ENCODE results near the gene BCAP29. TPM values are rescaled to one million over a fixed set of nuclear protein-coding genes. Genes with fewer than 3 reads are reported as not detected.
"Not testable (repeated sequence)": the region's sequence is repeated elsewhere in the genome, so short reads cannot be mapped to it uniquely, and the experiment has no call there.

The BCAP29 gene
- total RNA-seq, 1 experiment from 2014 or later: 43.2 TPM

DNA sequence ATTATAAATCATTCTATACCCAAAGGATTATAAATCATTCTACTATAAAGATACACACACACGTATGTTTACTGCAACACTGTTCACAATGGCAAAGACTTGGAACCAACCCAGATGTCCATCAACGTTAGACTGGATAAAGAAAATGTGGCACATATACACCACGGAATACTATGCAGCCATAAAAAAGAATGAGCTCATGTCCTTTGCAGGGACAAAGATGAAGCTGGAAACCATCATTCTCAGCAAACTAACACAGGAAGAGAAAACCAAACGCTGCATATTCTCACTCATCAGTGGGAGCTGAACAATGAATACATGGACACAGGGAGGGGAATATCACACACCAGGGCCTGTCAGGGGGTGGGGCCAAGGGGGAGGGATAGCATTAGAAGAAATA lies 42.8 kb upstream of the BCAP29 start:
- H3K4me3 ChIP-seq (replicated peaks in 1 of 2; ENCODE audit: low read depth in 1 of 2, low read length in 2 of 2); DNase-seq (ENCODE audit: low read depth, low spot score); H3K4me1 ChIP-seq (ENCODE audit: control insufficient read depth in 1 of 2, insufficient read depth in 2 of 2, low read length in 2 of 2); H4K20me1 ChIP-seq (ENCODE audit: insufficient read depth); H3K36me3 ChIP-seq (ENCODE audit: control insufficient read depth in 1 of 2, insufficient read depth in 2 of 2, low read length in 2 of 2); RAD21 ChIA-PET (ENCODE audit: low non-redundant PET in 1 of 2, low total read pairs in 2 of 2, uncharacterized antibody in 2 of 2, unreplicated experiment in 2 of 2); H3K27ac ChIP-seq (ENCODE audit: low read depth, low read length); H3K79me2 ChIP-seq (ENCODE audit: insufficient read depth, low read length); H3K9me2 ChIP-seq (ENCODE audit: insufficient read depth); ATAC-seq; H3K9ac ChIP-seq (ENCODE audit: low read length); H2AFZ ChIP-seq (ENCODE audit: low read depth, low read length, poor library complexity, severe bottlenecking); POLR2A ChIA-PET; H3K27me3 ChIP-seq (ENCODE audit: insufficient read depth, low read length); CTCF ChIA-PET; BruUV-seq (replicated peaks); intact Hi-C loops (cut with micrococcal nuclease); H3K4me2 ChIP-seq (ENCODE audit: low read length); H3K9me3 ChIP-seq (ENCODE audit: control insufficient read depth in 1 of 2, insufficient read depth in 1 of 2, low read depth in 1 of 2, low read length in 2 of 2): not testable (repeated sequence)

DNA sequence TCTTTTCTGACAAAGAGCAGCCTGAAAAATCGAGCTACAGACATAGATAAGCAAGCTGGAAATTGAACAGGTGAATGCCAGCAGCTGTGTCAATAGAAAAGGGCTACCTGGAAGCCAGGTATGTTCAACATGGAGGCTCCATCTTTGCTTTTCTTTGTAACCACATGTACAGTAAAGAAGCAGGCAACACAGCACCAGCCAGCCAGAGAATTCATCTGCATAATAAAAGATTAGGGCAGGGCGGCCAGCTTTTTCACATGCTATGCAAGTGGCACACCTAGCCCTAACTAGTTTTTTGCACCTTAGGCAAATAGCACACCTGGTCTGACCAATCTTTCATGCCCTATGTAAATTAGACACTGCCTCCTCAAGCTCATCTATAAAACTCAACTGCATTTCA lies 42.0 kb upstream of the BCAP29 start:
- no peak overlapping the region for H2AFZ ChIP-seq (ENCODE audit: low read depth, low read length, poor library complexity, severe bottlenecking)
- no peaks in the 10 kb centered on the region for H3K27me3 ChIP-seq (ENCODE audit: insufficient read depth, low read length)
- no peaks in the 10 kb centered on the region for H3K79me2 ChIP-seq (ENCODE audit: insufficient read depth, low read length)
- no peaks in the 10 kb centered on the region for H3K9me3 ChIP-seq (ENCODE audit: control insufficient read depth in 1 of 2, insufficient read depth in 1 of 2, low read depth in 1 of 2, low read length in 2 of 2)
- H3K27ac ChIP-seq (ENCODE audit: low read depth, low read length): no peak overlapping the region
- no peaks in the 10 kb centered on the region for H3K9me2 ChIP-seq (ENCODE audit: insufficient read depth)
- no peaks in the 10 kb centered on the region for H4K20me1 ChIP-seq (ENCODE audit: insufficient read depth)
- no peak overlapping the region for H3K9ac ChIP-seq (ENCODE audit: low read length)
- BruUV-seq (replicated peaks): no TSS peak
- CTCF ChIA-PET: no interaction called here
- POLR2A ChIA-PET: no interaction called here
- intact Hi-C loops (cut with micrococcal nuclease): no loop called here
- ATAC-seq (no peak), DNase-seq (ENCODE audit: low read depth, low spot score) (no peak)
- H3K4me3 ChIP-seq (replicated peaks in 1 of 2; ENCODE audit: low read depth in 1 of 2, low read length in 2 of 2): no peak overlapping the region
- H3K4me1 ChIP-seq (ENCODE audit: control insufficient read depth in 1 of 2, insufficient read depth in 2 of 2, low read length in 2 of 2): no peaks in the 10 kb centered on the region
- RAD21 ChIA-PET (ENCODE audit: low non-redundant PET in 1 of 2, low total read pairs in 2 of 2, uncharacterized antibody in 2 of 2, unreplicated experiment in 2 of 2): no interaction called here
- no peaks in the 10 kb centered on the region for H3K36me3 ChIP-seq (ENCODE audit: control insufficient read depth in 1 of 2, insufficient read depth in 2 of 2, low read length in 2 of 2)
- H3K4me2 ChIP-seq (ENCODE audit: low read length): no peak overlapping the region
- TF ChIP-seq JUND (IDR thresholded peaks at IDR 0.05) (no peak), ZNF274 (IDR thresholded peaks at IDR 0.05; ENCODE audit: low read depth, low read length) (no peak), YY1 (IDR thresholded peaks at IDR 0.05; ENCODE audit: extremely low read depth, insufficient replicate concordance, low read depth, low read length) (no peak), CEBPB (IDR thresholded peaks at IDR 0.05; ENCODE audit: low read depth) (no peak), SRF (IDR thresholded peaks at IDR 0.05; ENCODE audit: low read depth) (no peak), POLR2AphosphoS5 (IDR thresholded peaks at IDR 0.05; ENCODE audit: low read depth, low read length) (no peak), POLR2A (IDR thresholded peaks at IDR 0.05; ENCODE audit: borderline replicate concordance, extremely low read depth, insufficient read depth, insufficient read length) (no peak), ELF1 (IDR thresholded peaks at IDR 0.05; ENCODE audit: borderline replicate concordance, low read depth) (no peak), RAD21 (IDR thresholded peaks at IDR 0.05; ENCODE audit: low read depth) (no peak), SIN3A (IDR thresholded peaks at IDR 0.05; ENCODE audit: low read depth) (no peak), ZFX (IDR thresholded peaks at IDR 0.05) (no peak), CBX3 (IDR thresholded peaks at IDR 0.05; ENCODE audit: low read depth) (no peak), TCF7L2 (IDR thresholded peaks at IDR 0.05; ENCODE audit: borderline replicate concordance, extremely low read depth, insufficient read depth, insufficient read length) (no peak), EGR1 (IDR thresholded peaks at IDR 0.05; ENCODE audit: low read depth) (no peak)
- TF ChIP-seq, protein P1, sequence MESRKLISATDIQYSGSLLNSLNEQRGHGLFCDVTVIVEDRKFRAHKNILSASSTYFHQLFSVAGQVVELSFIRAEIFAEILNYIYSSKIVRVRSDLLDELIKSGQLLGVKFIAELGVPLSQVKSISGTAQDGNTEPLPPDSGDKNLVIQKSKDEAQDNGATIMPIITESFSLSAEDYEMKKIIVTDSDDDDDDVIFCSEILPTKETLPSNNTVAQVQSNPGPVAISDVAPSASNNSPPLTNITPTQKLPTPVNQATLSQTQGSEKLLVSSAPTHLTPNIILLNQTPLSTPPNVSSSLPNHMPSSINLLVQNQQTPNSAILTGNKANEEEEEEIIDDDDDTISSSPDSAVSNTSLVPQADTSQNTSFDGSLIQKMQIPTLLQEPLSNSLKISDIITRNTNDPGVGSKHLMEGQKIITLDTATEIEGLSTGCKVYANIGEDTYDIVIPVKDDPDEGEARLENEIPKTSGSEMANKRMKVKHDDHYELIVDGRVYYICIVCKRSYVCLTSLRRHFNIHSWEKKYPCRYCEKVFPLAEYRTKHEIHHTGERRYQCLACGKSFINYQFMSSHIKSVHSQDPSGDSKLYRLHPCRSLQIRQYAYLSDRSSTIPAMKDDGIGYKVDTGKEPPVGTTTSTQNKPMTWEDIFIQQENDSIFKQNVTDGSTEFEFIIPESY (IDR thresholded peaks at IDR 0.05; ENCODE audit: extremely low read depth, insufficient replicate concordance, low read length): no peak
- TF ChIP-seq, protein P2, sequence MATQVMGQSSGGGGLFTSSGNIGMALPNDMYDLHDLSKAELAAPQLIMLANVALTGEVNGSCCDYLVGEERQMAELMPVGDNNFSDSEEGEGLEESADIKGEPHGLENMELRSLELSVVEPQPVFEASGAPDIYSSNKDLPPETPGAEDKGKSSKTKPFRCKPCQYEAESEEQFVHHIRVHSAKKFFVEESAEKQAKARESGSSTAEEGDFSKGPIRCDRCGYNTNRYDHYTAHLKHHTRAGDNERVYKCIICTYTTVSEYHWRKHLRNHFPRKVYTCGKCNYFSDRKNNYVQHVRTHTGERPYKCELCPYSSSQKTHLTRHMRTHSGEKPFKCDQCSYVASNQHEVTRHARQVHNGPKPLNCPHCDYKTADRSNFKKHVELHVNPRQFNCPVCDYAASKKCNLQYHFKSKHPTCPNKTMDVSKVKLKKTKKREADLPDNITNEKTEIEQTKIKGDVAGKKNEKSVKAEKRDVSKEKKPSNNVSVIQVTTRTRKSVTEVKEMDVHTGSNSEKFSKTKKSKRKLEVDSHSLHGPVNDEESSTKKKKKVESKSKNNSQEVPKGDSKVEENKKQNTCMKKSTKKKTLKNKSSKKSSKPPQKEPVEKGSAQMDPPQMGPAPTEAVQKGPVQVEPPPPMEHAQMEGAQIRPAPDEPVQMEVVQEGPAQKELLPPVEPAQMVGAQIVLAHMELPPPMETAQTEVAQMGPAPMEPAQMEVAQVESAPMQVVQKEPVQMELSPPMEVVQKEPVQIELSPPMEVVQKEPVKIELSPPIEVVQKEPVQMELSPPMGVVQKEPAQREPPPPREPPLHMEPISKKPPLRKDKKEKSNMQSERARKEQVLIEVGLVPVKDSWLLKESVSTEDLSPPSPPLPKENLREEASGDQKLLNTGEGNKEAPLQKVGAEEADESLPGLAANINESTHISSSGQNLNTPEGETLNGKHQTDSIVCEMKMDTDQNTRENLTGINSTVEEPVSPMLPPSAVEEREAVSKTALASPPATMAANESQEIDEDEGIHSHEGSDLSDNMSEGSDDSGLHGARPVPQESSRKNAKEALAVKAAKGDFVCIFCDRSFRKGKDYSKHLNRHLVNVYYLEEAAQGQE (IDR thresholded peaks at IDR 0.05; ENCODE audit: low read depth): no peak
